HEK293 (cell line): ENCODE data around the gene MRPS18B.

Source experiments
- FEZF1 ChIP-seq: fragments of 450-650 bp; formaldehyde crosslinking; IDR thresholded peaks from 2 replicates; pipeline ENCODE4 v1.5.1; 2016; ENCODE audit warnings: missing biosample characterization, missing genetic modification characterization
- GFI1B ChIP-seq: fragments of 450-650 bp; formaldehyde crosslinking; IDR thresholded peaks from 2 replicates; pipeline ENCODE4 v1.5.1; 2016; ENCODE audit warnings: missing biosample characterization, missing genetic modification characterization
- HOXC10 ChIP-seq: sonication (generic); formaldehyde crosslinking; IDR thresholded peaks from 2 replicates; pipeline ENCODE4 v1.8.1; 2023; ENCODE audit warnings: mild to moderate bottlenecking, missing genetic modification reagents
- IKZF3 ChIP-seq: fragments of 450-650 bp; IDR thresholded peaks from 2 replicates; pipeline ENCODE4 v1.5.0; 2018; ENCODE audit warnings: missing biosample characterization, mild to moderate bottlenecking, missing genetic modification characterization, moderate library complexity
- KLF8 ChIP-seq: fragments of 450-650 bp; formaldehyde crosslinking; IDR thresholded peaks from 2 replicates; pipeline ENCODE4 v1.5.1; 2016; ENCODE audit warnings: missing biosample characterization, missing genetic modification characterization
- PRDM1 ChIP-seq: fragments of 450-650 bp; formaldehyde crosslinking; IDR thresholded peaks from 2 replicates; pipeline ENCODE4; 2016; ENCODE audit warnings: missing biosample characterization, missing genetic modification characterization
- SCRT2 ChIP-seq: fragments of 450-650 bp; formaldehyde crosslinking; IDR thresholded peaks from 2 replicates; pipeline ENCODE4 v1.5.1; 2016; ENCODE audit warnings: missing biosample characterization, missing genetic modification characterization
- SETDB1 ChIP-seq: IDR thresholded peaks from one replicate; pipeline ENCODE4 v1.6.1; 2017; ENCODE audit warnings: mild to moderate bottlenecking, low read length, moderate library complexity, mixed read lengths; ENCODE audit not compliant: insufficient read length
- SP7 ChIP-seq: fragments of 450-650 bp; formaldehyde crosslinking; IDR thresholded peaks from 2 replicates; pipeline ENCODE4 v1.5.1; 2016; ENCODE audit warnings: missing biosample characterization, missing genetic modification characterization
- ZBTB1 ChIP-seq: fragments of 450-650 bp; formaldehyde crosslinking; IDR thresholded peaks from 2 replicates; pipeline ENCODE4 v1.5.1; 2016; ENCODE audit warnings: missing biosample characterization, missing genetic modification characterization
- ZFHX2 ChIP-seq: fragments of 450-650 bp; formaldehyde crosslinking; conservative IDR thresholded peaks from 2 replicates; pipeline ENCODE4 v1.5.1; 2016; ENCODE audit warnings: missing biosample characterization, missing genetic modification characterization
- ZNF121 ChIP-seq: fragments of 450-650 bp; formaldehyde crosslinking; IDR thresholded peaks from 2 replicates; pipeline ENCODE4 v1.5.1; 2016; ENCODE audit warnings: missing biosample characterization, missing genetic modification characterization
- ZNF146 ChIP-seq: fragments of 450-650 bp; formaldehyde crosslinking; IDR thresholded peaks from 2 replicates; pipeline ENCODE4 v1.5.1; 2016; ENCODE audit warnings: missing biosample characterization, missing genetic modification characterization
- ZNF223 ChIP-seq: fragments of 450-650 bp; formaldehyde crosslinking; IDR thresholded peaks from 2 replicates; pipeline ENCODE4 v1.5.1; 2016; ENCODE audit warnings: missing biosample characterization, missing genetic modification characterization
- ZNF23 ChIP-seq: fragments of 450-650 bp; formaldehyde crosslinking; IDR thresholded peaks from 2 replicates; pipeline ENCODE4 v1.5.1; 2016; ENCODE audit warnings: missing biosample characterization, missing genetic modification characterization, borderline replicate concordance
- ZNF324 ChIP-seq: fragments of 450-650 bp; formaldehyde crosslinking; IDR thresholded peaks from 2 replicates; pipeline ENCODE4 v1.5.1; 2016; ENCODE audit warnings: missing biosample characterization, missing genetic modification characterization
- ZNF48 ChIP-seq: fragments of 450-650 bp; formaldehyde crosslinking; IDR thresholded peaks from 2 replicates; pipeline ENCODE4 v1.5.1; 2016; ENCODE audit warnings: missing biosample characterization, missing genetic modification characterization
- ZNF530 ChIP-seq: fragments of 450-650 bp; formaldehyde crosslinking; IDR thresholded peaks from 2 replicates; pipeline ENCODE4 v1.5.1; 2016; ENCODE audit warnings: low read depth, missing biosample characterization, missing genetic modification characterization
- ZNF544 ChIP-seq: fragments of 450-650 bp; formaldehyde crosslinking; IDR thresholded peaks from 2 replicates; pipeline ENCODE4 v1.5.0; 2017; ENCODE audit warnings: missing biosample characterization, missing genetic modification characterization
- ZNF621 ChIP-seq: fragments of 450-650 bp; formaldehyde crosslinking; IDR thresholded peaks from 2 replicates; pipeline ENCODE4 v1.5.1; 2017; ENCODE audit warnings: missing biosample characterization, missing genetic modification characterization
- ZNF623 ChIP-seq: fragments of 450-650 bp; formaldehyde crosslinking; IDR thresholded peaks from 2 replicates; pipeline ENCODE4 v1.5.1; 2016; ENCODE audit warnings: missing biosample characterization, missing genetic modification characterization
- ZNF629 ChIP-seq: fragments of 450-650 bp; formaldehyde crosslinking; IDR thresholded peaks from 2 replicates; pipeline ENCODE4 v1.5.1; 2017; ENCODE audit warnings: missing biosample characterization, missing genetic modification characterization
- ZNF677 ChIP-seq: fragments of 450-650 bp; IDR thresholded peaks from 2 replicates; pipeline ENCODE4 v1.5.0; 2018; ENCODE audit warnings: missing biosample characterization, mild to moderate bottlenecking, missing genetic modification characterization, moderate library complexity
- ZNF830 ChIP-seq: fragments of 450-650 bp; IDR thresholded peaks from 2 replicates; pipeline ENCODE4 v1.5.0; 2018; ENCODE audit warnings: missing biosample characterization, missing genetic modification characterization, low read depth, mild to moderate bottlenecking, moderate library complexity
- ZSCAN23 ChIP-seq: fragments of 450-650 bp; formaldehyde crosslinking; IDR thresholded peaks from 2 replicates; pipeline ENCODE4 v1.5.1; 2016; ENCODE audit warnings: missing biosample characterization, missing genetic modification characterization
- ZSCAN30 ChIP-seq: fragments of 450-650 bp; IDR thresholded peaks from 2 replicates; pipeline ENCODE4 v1.5.1; 2018; ENCODE audit warnings: missing biosample characterization, mild to moderate bottlenecking, missing genetic modification characterization, moderate library complexity
- TF ChIP-seq, protein P1 (sequence below): fragments of 450-650 bp; formaldehyde crosslinking; IDR thresholded peaks from 2 replicates; pipeline ENCODE4 v1.5.1; 2016; ENCODE audit warnings: missing biosample characterization, missing genetic modification characterization, borderline replicate concordance
- TF ChIP-seq, protein P2 (sequence below): fragments of 450-650 bp; formaldehyde crosslinking; conservative IDR thresholded peaks from 2 replicates; pipeline ENCODE4 v1.5.1; 2016; ENCODE audit warnings: low read depth, missing biosample characterization, missing genetic modification characterization
- TF ChIP-seq, protein P3 (sequence below): fragments of 450-650 bp; formaldehyde crosslinking; IDR thresholded peaks from 2 replicates; pipeline ENCODE4 v1.5.1; 2016; ENCODE audit warnings: missing biosample characterization, missing genetic modification characterization
- TF ChIP-seq, protein P4 (sequence below): fragments of 450-650 bp; formaldehyde crosslinking; IDR thresholded peaks from 2 replicates; pipeline ENCODE4 v1.5.1; 2016; ENCODE audit warnings: missing biosample characterization, missing genetic modification characterization

MRPS18B gene

DNA sequence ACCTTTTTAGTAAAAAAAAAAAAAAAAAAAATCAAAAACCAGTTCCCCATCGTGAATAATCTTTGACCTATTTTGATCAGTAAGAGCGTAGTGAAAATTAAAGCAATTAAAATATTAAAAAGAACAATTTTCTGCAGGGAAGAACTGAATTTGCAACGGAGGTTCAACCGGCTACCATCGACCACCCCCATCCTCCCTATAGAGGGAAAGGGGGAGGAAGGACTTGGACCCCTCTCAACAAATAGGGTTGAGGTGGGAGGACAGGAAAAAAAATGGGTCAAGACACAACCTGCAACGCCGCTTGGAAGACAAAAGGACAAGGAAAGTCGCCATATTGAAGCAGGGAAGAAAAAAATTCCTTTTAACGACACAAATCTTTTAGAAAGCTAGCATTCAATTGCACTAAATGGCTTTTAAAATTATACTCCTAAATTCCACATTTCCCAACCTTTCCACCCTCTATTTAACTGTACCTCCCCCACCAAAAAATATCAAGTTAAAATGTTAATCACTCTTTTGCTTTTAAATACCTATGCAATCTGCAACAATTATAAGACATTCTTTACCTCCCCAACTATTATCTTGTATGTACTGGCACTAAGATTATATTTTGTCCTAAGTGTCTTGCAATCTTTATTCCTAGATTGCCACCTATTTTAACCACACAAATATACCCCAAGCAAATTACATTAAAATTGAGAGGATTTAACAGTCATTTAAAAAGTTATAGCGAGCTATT, 2.3 kb upstream of the MRPS18B start (continued):
- TF ChIP-seq, protein P1, sequence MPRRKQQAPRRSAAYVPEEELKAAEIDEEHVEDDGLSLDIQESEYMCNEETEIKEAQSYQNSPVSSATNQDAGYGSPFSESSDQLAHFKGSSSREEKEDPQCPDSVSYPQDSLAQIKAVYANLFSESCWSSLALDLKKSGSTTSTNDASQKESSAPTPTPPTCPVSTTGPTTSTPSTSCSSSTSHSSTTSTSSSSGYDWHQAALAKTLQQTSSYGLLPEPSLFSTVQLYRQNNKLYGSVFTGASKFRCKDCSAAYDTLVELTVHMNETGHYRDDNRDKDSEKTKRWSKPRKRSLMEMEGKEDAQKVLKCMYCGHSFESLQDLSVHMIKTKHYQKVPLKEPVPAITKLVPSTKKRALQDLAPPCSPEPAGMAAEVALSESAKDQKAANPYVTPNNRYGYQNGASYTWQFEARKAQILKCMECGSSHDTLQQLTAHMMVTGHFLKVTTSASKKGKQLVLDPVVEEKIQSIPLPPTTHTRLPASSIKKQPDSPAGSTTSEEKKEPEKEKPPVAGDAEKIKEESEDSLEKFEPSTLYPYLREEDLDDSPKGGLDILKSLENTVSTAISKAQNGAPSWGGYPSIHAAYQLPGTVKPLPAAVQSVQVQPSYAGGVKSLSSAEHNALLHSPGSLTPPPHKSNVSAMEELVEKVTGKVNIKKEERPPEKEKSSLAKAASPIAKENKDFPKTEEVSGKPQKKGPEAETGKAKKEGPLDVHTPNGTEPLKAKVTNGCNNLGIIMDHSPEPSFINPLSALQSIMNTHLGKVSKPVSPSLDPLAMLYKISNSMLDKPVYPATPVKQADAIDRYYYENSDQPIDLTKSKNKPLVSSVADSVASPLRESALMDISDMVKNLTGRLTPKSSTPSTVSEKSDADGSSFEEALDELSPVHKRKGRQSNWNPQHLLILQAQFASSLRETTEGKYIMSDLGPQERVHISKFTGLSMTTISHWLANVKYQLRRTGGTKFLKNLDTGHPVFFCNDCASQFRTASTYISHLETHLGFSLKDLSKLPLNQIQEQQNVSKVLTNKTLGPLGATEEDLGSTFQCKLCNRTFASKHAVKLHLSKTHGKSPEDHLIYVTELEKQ (tag by site-specific recombination), result no peak
- TF ChIP-seq SETDB1 (no peak), ZNF223 (tag by site-specific recombination) (no peak), IKZF3 (tag by site-specific recombination) (peak; percentile 81), ZNF544 (tag by site-specific recombination) (no peak), ZNF121 (tag by site-specific recombination) (no peak), FEZF1 (tag by site-specific recombination) (0 out of 2 replicates have a peak, but pooled peaks have one; percentile 4), GFI1B (no peak), ZNF23 (tag by site-specific recombination) (no peak), SCRT2 (0 out of 2 replicates have a peak, but pooled peaks have one; percentile 22), ZNF629 (tag by site-specific recombination) (0 out of 2 replicates have a peak, but pooled peaks have one; percentile 5), ZNF324 (tag by site-specific recombination) (peak; percentile 40), KLF8 (tag by site-specific recombination) (no peak), SP7 (peak; percentile 10), ZFHX2 (tag by site-specific recombination) (no peak; the same call in 1 of the 2 replicates), ZNF677 (tag by site-specific recombination) (no peak), ZNF48 (tag by site-specific recombination) (no peak), ZNF621 (no peak), PRDM1 (tag by site-specific recombination) (peak; percentile 65), ZNF146 (tag by site-specific recombination) (peak; percentile 5; the same call in 1 of the 2 replicates), ZNF830 (tag by site-specific recombination) (no peak), ZBTB1 (tag by site-specific recombination) (no peak), ZNF623 (peak; percentile 9; the same call in 1 of the 2 replicates), ZSCAN30 (0 out of 2 replicates have a peak, but pooled peaks have one; percentile 48), ZNF530 (tag by site-specific recombination) (no peak), ZSCAN23 (tag by site-specific recombination) (no peak), HOXC10 (no peak)
- TF ChIP-seq, protein P2, sequence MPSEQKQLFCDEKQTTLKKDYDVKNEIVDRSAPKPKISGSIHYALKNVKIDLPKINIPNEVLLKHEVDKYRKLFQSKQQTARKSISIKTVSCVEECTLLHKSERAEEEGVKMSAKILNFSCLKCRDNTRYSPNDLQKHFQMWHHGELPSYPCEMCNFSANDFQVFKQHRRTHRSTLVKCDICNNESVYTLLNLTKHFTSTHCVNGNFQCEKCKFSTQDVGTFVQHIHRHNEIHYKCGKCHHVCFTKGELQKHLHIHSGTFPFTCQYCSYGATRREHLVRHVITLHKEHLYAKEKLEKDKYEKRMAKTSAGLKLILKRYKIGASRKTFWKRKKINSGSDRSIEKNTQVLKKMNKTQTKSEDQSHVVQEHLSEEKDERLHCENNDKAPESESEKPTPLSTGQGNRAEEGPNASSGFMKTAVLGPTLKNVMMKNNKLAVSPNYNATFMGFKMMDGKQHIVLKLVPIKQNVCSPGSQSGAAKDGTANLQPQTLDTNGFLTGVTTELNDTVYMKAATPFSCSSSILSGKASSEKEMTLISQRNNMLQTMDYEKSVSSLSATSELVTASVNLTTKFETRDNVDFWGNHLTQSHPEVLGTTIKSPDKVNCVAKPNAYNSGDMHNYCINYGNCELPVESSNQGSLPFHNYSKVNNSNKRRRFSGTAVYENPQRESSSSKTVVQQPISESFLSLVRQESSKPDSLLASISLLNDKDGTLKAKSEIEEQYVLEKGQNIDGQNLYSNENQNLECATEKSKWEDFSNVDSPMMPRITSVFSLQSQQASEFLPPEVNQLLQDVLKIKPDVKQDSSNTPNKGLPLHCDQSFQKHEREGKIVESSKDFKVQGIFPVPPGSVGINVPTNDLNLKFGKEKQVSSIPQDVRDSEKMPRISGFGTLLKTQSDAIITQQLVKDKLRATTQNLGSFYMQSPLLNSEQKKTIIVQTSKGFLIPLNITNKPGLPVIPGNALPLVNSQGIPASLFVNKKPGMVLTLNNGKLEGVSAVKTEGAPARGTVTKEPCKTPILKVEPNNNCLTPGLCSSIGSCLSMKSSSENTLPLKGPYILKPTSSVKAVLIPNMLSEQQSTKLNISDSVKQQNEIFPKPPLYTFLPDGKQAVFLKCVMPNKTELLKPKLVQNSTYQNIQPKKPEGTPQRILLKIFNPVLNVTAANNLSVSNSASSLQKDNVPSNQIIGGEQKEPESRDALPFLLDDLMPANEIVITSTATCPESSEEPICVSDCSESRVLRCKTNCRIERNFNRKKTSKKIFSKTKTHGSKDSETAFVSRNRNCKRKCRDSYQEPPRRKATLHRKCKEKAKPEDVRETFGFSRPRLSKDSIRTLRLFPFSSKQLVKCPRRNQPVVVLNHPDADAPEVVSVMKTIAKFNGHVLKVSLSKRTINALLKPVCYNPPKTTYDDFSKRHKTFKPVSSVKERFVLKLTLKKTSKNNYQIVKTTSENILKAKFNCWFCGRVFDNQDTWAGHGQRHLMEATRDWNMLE (tag by site-specific recombination), result no peak
- TF ChIP-seq, protein P3, sequence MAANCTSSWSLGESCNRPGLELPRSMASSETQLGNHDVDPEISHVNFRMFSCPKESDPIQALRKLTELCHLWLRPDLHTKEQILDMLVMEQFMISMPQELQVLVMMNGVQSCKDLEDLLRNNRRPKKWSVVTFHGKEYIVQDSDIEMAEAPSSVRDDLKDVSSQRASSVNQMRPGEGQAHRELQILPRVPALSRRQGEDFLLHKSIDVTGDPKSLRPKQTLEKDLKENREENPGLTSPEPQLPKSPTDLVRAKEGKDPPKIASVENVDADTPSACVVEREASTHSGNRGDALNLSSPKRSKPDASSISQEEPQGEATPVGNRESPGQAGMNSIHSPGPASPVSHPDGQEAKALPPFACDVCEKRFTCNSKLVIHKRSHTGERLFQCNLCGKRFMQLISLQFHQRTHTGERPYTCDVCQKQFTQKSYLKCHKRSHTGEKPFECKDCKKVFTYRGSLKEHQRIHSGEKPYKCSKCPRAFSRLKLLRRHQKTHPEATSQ (tag by site-specific recombination), result no peak
- TF ChIP-seq, protein P4, sequence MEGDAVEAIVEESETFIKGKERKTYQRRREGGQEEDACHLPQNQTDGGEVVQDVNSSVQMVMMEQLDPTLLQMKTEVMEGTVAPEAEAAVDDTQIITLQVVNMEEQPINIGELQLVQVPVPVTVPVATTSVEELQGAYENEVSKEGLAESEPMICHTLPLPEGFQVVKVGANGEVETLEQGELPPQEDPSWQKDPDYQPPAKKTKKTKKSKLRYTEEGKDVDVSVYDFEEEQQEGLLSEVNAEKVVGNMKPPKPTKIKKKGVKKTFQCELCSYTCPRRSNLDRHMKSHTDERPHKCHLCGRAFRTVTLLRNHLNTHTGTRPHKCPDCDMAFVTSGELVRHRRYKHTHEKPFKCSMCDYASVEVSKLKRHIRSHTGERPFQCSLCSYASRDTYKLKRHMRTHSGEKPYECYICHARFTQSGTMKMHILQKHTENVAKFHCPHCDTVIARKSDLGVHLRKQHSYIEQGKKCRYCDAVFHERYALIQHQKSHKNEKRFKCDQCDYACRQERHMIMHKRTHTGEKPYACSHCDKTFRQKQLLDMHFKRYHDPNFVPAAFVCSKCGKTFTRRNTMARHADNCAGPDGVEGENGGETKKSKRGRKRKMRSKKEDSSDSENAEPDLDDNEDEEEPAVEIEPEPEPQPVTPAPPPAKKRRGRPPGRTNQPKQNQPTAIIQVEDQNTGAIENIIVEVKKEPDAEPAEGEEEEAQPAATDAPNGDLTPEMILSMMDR (tag by site-specific recombination), result no peak
